Neural cell (in vitro differentiated cells): ENCODE data around the gene MARK3. TPM values are rescaled to one million over a fixed set of nuclear protein-coding genes. Genes with fewer than 3 reads are reported as not detected.

Experiments
- H2AFZ ChIP-seq: fragments of 200-600, 300-800 bp; sonication (generic), shearing (Covaris generic); 2 replicates; pipeline ENCODE4 v1.6.0; 2014; ENCODE audit warnings: low read depth, mild to moderate bottlenecking, antibody characterized with exemption, low read length, moderate library complexity
- H3F3A ChIP-seq: fragments of 200-600 bp; shearing (Covaris generic); 2 replicates; pipeline ENCODE4 v1.6.1; 2016; ENCODE audit warnings: mild to moderate bottlenecking, moderate library complexity, mixed read lengths, antibody characterized with exemption, low read length; ENCODE audit not compliant: insufficient read depth, poor library complexity, severe bottlenecking
- H3K27ac ChIP-seq: fragments of 200-600, 300-800 bp; sonication (generic), shearing (Covaris generic); 2 replicates; pipeline ENCODE4 v1.5.1; 2014; ENCODE audit warnings: mild to moderate bottlenecking, low read length, moderate library complexity
- H3K27me3 ChIP-seq: fragments of 300-800, 200-600 bp; sonication (generic), shearing (Covaris generic); 2 replicates; pipeline ENCODE4 v1.6.0; 2014; ENCODE audit warnings: mild to moderate bottlenecking, low read depth, low read length, moderate library complexity; ENCODE audit not compliant: insufficient read depth
- H3K36me3 ChIP-seq: fragments of 300-800, 200-600 bp; sonication (generic), shearing (Covaris generic); 2 replicates; pipeline ENCODE4 v1.5.1; 2014; ENCODE audit warnings: mild to moderate bottlenecking, antibody characterized with exemption, low read length, moderate library complexity; ENCODE audit not compliant: insufficient read depth
- H3K4me2 ChIP-seq: fragments of 300-800, 200-600 bp; sonication (generic), shearing (Covaris generic); 2 replicates; pipeline ENCODE4 v1.6.0; 2014; ENCODE audit warnings: mild to moderate bottlenecking, low read length
- H3K4me3 ChIP-seq: fragments of 300-800, 200-600 bp; sonication (generic), shearing (Covaris generic); 2 replicates; pipeline ENCODE4 v1.5.1; 2014; ENCODE audit warnings: mild to moderate bottlenecking, low read length, moderate library complexity
- H3K79me2 ChIP-seq: fragments of 200-600 bp; shearing (Covaris generic); replicated peaks from 2 replicates; pipeline ENCODE4 v1.6.0; 2014; ENCODE audit warnings: mild to moderate bottlenecking, low read length, moderate library complexity; ENCODE audit not compliant: insufficient read depth
- H3K9ac ChIP-seq: fragments of 300-800, 200-600 bp; sonication (generic), shearing (Covaris generic); 2 replicates; pipeline ENCODE4 v1.6.1; 2016; ENCODE audit warnings: mild to moderate bottlenecking, low read length, mixed read lengths
- H3K9me2 ChIP-seq: fragments of 200-600 bp; shearing (Covaris generic); 2 replicates; pipeline ENCODE4 v1.6.1; 2016; ENCODE audit warnings: mild to moderate bottlenecking, low read length, mixed read lengths; ENCODE audit not compliant: insufficient read depth
- H3K9me3 ChIP-seq: fragments of 200-600, 300-800 bp; sonication (generic), shearing (Covaris generic); 2 replicates; pipeline ENCODE4 v1.6.1; 2016; ENCODE audit warnings: mild to moderate bottlenecking, mixed run types, low read length, moderate library complexity, mixed read lengths
- H4K20me1 ChIP-seq: fragments of 200-600 bp; shearing (Covaris generic); 2 replicates; pipeline ENCODE4 v1.6.1; 2016; ENCODE audit warnings: mild to moderate bottlenecking, mixed run types; ENCODE audit not compliant: insufficient read depth
- EP300 ChIP-seq: fragments of 450-650 bp; conservative IDR thresholded peaks from 2 replicates; pipeline ENCODE4 v1.6.1; 2014; ENCODE audit warnings: antibody characterized with exemption, mild to moderate bottlenecking, moderate library complexity; ENCODE audit not compliant: poor library complexity, severe bottlenecking
- EZH2 ChIP-seq: fragments of 200-600, 300-800 bp; shearing (Covaris generic), sonication (generic); IDR thresholded peaks from 2 replicates; pipeline ENCODE4 v1.6.1; 2014; ENCODE audit warnings: antibody characterized with exemption, low read length, borderline replicate concordance, mild to moderate bottlenecking; ENCODE audit not compliant: insufficient read depth, poor library complexity, severe bottlenecking
- MXI1 ChIP-seq: fragments of 450-650 bp; conservative IDR thresholded peaks from 2 replicates; pipeline ENCODE4 v1.6.1; 2014; ENCODE audit warnings: antibody characterized with exemption, mild to moderate bottlenecking; ENCODE audit not compliant: poor library complexity, severe bottlenecking
- POLR2AphosphoS5 ChIP-seq: IDR thresholded peaks from 2 replicates; pipeline ENCODE4 v1.6.1; 2012
- RAD21 ChIP-seq: fragments of 450-650 bp; conservative IDR thresholded peaks from 2 replicates; pipeline ENCODE4 v1.6.1; 2014; ENCODE audit warnings: antibody characterized with exemption, mild to moderate bottlenecking, moderate library complexity
- REST ChIP-seq: IDR thresholded peaks from 2 replicates; pipeline ENCODE4 v1.6.1; 2012; ENCODE audit warnings: borderline replicate concordance
- SMC3 ChIP-seq: fragments of 450-650 bp; conservative IDR thresholded peaks from 2 replicates; pipeline ENCODE4 v1.6.1; 2014; ENCODE audit warnings: antibody characterized with exemption, mild to moderate bottlenecking, moderate library complexity; ENCODE audit not compliant: poor library complexity
- TAF1 ChIP-seq: IDR thresholded peaks from 2 replicates; pipeline ENCODE4 v1.6.1; 2012; ENCODE audit warnings: low read depth
- polyA plus RNA-seq: library from polyadenylated mRNA; depleted of rRNA; stranded (reverse); fragments of >200 nt; gene quantifications from 2 replicates; pipeline ENCODE4 v1.2.3, GENCODE V29; 2014
- TF ChIP-seq, protein P1 (sequence below): fragments of 450-650 bp; IDR thresholded peaks from 2 replicates; pipeline ENCODE4 v1.5.1; 2014; ENCODE audit warnings: antibody characterized with exemption, mild to moderate bottlenecking, moderate library complexity; ENCODE audit not compliant: poor library complexity, severe bottlenecking

Gene MARK3
- polyA plus RNA-seq, 1 donor from 2014 or later: 158 TPM

- no peaks in the 10 kb centered on the region for H3F3A ChIP-seq
- H3K9me2 ChIP-seq: no peaks in the 10 kb centered on the region
- H3K27me3 ChIP-seq: no peaks in the 10 kb centered on the region
- peak within 1 kb of the TSS; percentile 81 for H3K9ac ChIP-seq
- H4K20me1 ChIP-seq: no peaks in the 10 kb centered on the region
- peak within 1 kb of the TSS; percentile 88 for H3K27ac ChIP-seq
- no peak within 1 kb of the TSS for H2AFZ ChIP-seq
- peak within 1 kb of the TSS; percentile 92 for H3K4me3 ChIP-seq
- H3K4me2 ChIP-seq: peak within 1 kb of the TSS; percentile 91
- H3K79me2 ChIP-seq: peaks cover 15% of the 10 kb centered on the region
- TF ChIP-seq POLR2AphosphoS5 (peak; percentile 78), REST (peak; percentile 59), RAD21 (no peak), EZH2 (no peak), SMC3 (peak; percentile 16), MXI1 (peak; percentile 99), EP300 (peak; percentile 17), TAF1 (no peak)
- TF ChIP-seq, protein P1, sequence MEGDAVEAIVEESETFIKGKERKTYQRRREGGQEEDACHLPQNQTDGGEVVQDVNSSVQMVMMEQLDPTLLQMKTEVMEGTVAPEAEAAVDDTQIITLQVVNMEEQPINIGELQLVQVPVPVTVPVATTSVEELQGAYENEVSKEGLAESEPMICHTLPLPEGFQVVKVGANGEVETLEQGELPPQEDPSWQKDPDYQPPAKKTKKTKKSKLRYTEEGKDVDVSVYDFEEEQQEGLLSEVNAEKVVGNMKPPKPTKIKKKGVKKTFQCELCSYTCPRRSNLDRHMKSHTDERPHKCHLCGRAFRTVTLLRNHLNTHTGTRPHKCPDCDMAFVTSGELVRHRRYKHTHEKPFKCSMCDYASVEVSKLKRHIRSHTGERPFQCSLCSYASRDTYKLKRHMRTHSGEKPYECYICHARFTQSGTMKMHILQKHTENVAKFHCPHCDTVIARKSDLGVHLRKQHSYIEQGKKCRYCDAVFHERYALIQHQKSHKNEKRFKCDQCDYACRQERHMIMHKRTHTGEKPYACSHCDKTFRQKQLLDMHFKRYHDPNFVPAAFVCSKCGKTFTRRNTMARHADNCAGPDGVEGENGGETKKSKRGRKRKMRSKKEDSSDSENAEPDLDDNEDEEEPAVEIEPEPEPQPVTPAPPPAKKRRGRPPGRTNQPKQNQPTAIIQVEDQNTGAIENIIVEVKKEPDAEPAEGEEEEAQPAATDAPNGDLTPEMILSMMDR: no peak
- no peaks in the 10 kb centered on the region for H3K36me3 ChIP-seq
- H3K9me3 ChIP-seq: no peaks in the 10 kb centered on the region
These were observed 143.6 kb downstream of the MARK3 start, which contains the start of gene TRMT61A for GRCh38 chr14:103528587-103529382. TRMT61A (plus strand) TSS chr14:103529196; CDS start chr14:103529979, 783 bp downstream.

DNA sequence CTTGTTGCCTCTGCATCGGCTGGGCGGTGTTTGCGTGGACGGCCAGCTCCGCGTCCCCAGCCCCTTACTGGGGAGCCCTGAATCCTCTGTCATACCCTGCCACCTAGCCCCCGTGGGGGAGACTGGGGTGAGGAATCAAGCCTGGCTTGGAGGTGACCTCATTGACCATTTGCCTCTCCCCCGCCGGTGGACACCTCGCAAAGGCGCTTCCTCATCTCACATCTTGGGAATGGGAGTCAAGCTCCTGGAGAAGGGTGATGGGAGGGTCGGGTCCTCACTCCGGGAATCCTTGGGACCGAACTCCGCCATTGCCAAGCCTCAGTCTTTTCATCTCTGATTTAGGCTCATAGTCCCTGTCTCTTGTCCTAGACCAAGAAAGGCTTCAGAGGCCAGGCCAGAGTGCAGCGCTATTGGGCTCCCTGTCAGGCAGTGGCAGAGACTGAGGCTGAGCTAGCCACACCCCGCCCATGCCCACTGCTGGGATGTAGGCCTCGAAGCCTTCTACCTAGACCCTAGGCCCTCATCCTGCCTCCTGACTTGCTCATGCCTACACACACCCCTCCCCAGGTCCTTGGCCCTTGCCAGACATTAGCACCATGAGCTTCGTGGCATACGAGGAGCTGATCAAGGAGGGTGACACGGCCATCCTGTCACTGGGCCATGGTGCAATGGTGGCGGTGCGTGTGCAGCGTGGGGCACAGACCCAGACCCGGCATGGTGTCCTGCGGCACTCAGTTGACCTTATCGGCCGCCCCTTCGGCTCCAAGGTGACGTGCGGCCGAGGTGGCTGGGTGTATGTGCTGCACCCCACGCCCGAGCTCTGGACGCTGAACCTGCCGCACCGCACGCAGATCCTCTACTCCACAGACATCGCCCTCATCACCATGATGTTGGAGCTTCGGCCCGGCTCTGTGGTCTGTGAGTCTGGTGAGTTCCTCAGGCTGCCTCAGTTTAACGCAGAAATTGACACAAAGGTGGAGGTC, 144.5 kb downstream of the MARK3 start:
- Histone ChIP-seq H3F3A (no peaks in the 10 kb centered on the region), H3K27me3 (no peaks in the 10 kb centered on the region), H3K79me2 (peaks cover 15% of the 10 kb centered on the region), H2AFZ (no peak overlapping the region), H3K36me3 (no peaks in the 10 kb centered on the region), H3K9me3 (no peaks in the 10 kb centered on the region), H3K4me2 (peak overlapping the region; percentile 91), H4K20me1 (no peaks in the 10 kb centered on the region), H3K9ac (peak overlapping the region; percentile 65), H3K9me2 (no peaks in the 10 kb centered on the region), H3K27ac (no peak overlapping the region), H3K4me3 (peak overlapping the region; percentile 92)
- no peak for TF ChIP-seq EP300
- TF ChIP-seq REST: no peak
- TF ChIP-seq SMC3: no peak
- TF ChIP-seq EZH2: no peak
- no peak for TF ChIP-seq RAD21
- TF ChIP-seq, protein P1: no peak
- no peak for TF ChIP-seq MXI1
- no peak for TF ChIP-seq TAF1
- no peak for TF ChIP-seq POLR2AphosphoS5
